Measurements from ENCODE around the gene B4GALT7. TPM values are rescaled to one million over a fixed set of nuclear protein-coding genes. Genes with fewer than 3 reads are reported as not detected.

The B4GALT7 gene
- total and polyA plus RNA-seq, 3 donors (not counting 1 experiment from before 2014, with no cell fraction given), result 27.9 to 38.8 (median 33.1) TPM

Other genes starting within 250 kb of the B4GALT7 start
- gene LMAN2, start 248.5 kb upstream of the B4GALT7 start, total RNA-seq, result 100 to 1,000 TPM; 114 to 201 TPM
- gene LMAN2, start 248.5 kb upstream of the B4GALT7 start, polyA plus RNA-seq, result 222 TPM
- gene RGS14, start 242.2 kb upstream of the B4GALT7 start, total RNA-seq, result 10 to 100 TPM in 1 of 2 donors, 1 to 10 TPM in 1; 6.1 to 10.0 TPM
- gene RGS14, start 242.2 kb upstream of the B4GALT7 start, polyA plus RNA-seq, result 8.1 TPM
- under 1 TPM in 1 of 2 donors, not detected in 1; 0.09 TPM for gene SLC34A1, start 215.7 kb upstream of the B4GALT7 start, total RNA-seq
- gene SLC34A1, start 215.7 kb upstream of the B4GALT7 start, polyA plus RNA-seq, result 0.02 TPM
- gene PFN3, start 199.5 kb upstream of the B4GALT7 start, total RNA-seq, result not detected
- not detected for gene PFN3, start 199.5 kb upstream of the B4GALT7 start, polyA plus RNA-seq
- gene F12, start 190.6 kb upstream of the B4GALT7 start, total RNA-seq, result 1 to 10 TPM; 4.3 to 5.7 TPM
- gene F12, start 190.6 kb upstream of the B4GALT7 start, polyA plus RNA-seq, result 5.4 TPM
- gene GRK6, start 173.5 kb upstream of the B4GALT7 start, total RNA-seq, result 10 to 100 TPM; 25.8 to 39.1 TPM
- gene GRK6, start 173.5 kb upstream of the B4GALT7 start, polyA plus RNA-seq, result 28.7 TPM
- gene PRR7, start 153.3 kb upstream of the B4GALT7 start, total RNA-seq, result 10 to 100 TPM; 13.9 to 23.3 TPM
- 14.2 TPM for gene PRR7, start 153.3 kb upstream of the B4GALT7 start, polyA plus RNA-seq
- 100 to 1,000 TPM in 1 of 2 donors, 10 to 100 TPM in 1; 80.3 to 107 TPM for gene DBN1, start 126.5 kb upstream of the B4GALT7 start, total RNA-seq
- 35.0 TPM for gene DBN1, start 126.5 kb upstream of the B4GALT7 start, polyA plus RNA-seq
- 100 to 1,000 TPM; 235 to 259 TPM for gene PDLIM7, start 102.5 kb upstream of the B4GALT7 start, total RNA-seq
- gene PDLIM7, start 102.5 kb upstream of the B4GALT7 start, polyA plus RNA-seq, result 103 TPM
- 1 to 10 TPM; 4.3 to 4.7 TPM for gene DOK3, start 90.3 kb upstream of the B4GALT7 start, total RNA-seq
- gene DOK3, start 90.3 kb upstream of the B4GALT7 start, polyA plus RNA-seq, result 1.7 TPM
- gene DDX41, start 83.2 kb upstream of the B4GALT7 start, total RNA-seq, result 10 to 100 TPM; 60.7 to 80.6 TPM
- 115 TPM for gene DDX41, start 83.2 kb upstream of the B4GALT7 start, polyA plus RNA-seq
- gene FAM193B, start 45.6 kb upstream of the B4GALT7 start, total RNA-seq, result 10 to 100 TPM; 30.7 to 63.3 TPM
- 24.7 TPM for gene FAM193B, start 45.6 kb upstream of the B4GALT7 start, polyA plus RNA-seq
- 100 to 1,000 TPM; 139 to 275 TPM for gene TMED9, start 7.9 kb upstream of the B4GALT7 start, total RNA-seq
- 333 TPM for gene TMED9, start 7.9 kb upstream of the B4GALT7 start, polyA plus RNA-seq
- under 1 TPM in 1 of 2 donors, not detected in 1; under 0.01 TPM for gene FAM153A, start 182.8 kb downstream of the B4GALT7 start, total RNA-seq
- not detected for gene FAM153A, start 182.8 kb downstream of the B4GALT7 start, polyA plus RNA-seq

Data from mammary epithelial cell (primary cell).